Activated T-helper 1 cell treated with anti-CD3 and anti-CD28 coated beads, Interleukin-12 subunit alpha, Interleukin-12 subunit beta, Interleukin-2, Interleukin-4 antibody, amounts not matched to agents 30 ng/mL and 10 ng/mL and 1 ng/mL, durations not matched to agents 14 hours and 24 hours and 36 hours (primary cell): ENCODE results near the gene DBX1. TPM values are rescaled to one million over a fixed set of nuclear protein-coding genes. Genes with fewer than 3 reads are reported as not detected.

ENCODE experiments used
- DNase-seq: peaks from one replicate; pipeline ENCODE4 v3.0.0; 2021; ENCODE audit warnings: low spot score
- H3K27ac Mint-ChIP-seq: one replicate; pipeline ENCODE4 v1.8.0; 2021; ENCODE audit warnings: mild to moderate bottlenecking, mixed read lengths
- H3K27me3 Mint-ChIP-seq: one replicate; pipeline ENCODE4 v1.8.0; 2022; ENCODE audit warnings: mild to moderate bottlenecking, moderate library complexity, mixed read lengths; ENCODE audit not compliant: insufficient read depth
- H3K36me3 Mint-ChIP-seq: one replicate; pipeline ENCODE4 v1.8.0; 2021; ENCODE audit warnings: low read depth, mixed read lengths
- H3K4me1 Mint-ChIP-seq: one replicate; pipeline ENCODE4 v1.8.0; 2021; ENCODE audit warnings: low read depth, mixed read lengths
- H3K4me3 Mint-ChIP-seq: one replicate; pipeline ENCODE4 v1.8.0; 2021; ENCODE audit warnings: mild to moderate bottlenecking, moderate library complexity, mixed read lengths
- H3K9me3 Mint-ChIP-seq: one replicate; pipeline ENCODE4 v1.8.0; 2021; ENCODE audit warnings: mixed read lengths
- intact Hi-C: fragments of 100-400 bp; cut with micrococcal nuclease; formaldehyde crosslinking; loops from one replicate; pipeline ENCODE4 v1.15.1; 2024
- total RNA-seq: library from RNA; stranded (reverse); gene quantifications from 2 replicates; pipeline ENCODE4 v1.2.3, GENCODE V29; 2022

Gene DBX1
- total RNA-seq, 1 donor from 2014 or later: not detected

DNA sequence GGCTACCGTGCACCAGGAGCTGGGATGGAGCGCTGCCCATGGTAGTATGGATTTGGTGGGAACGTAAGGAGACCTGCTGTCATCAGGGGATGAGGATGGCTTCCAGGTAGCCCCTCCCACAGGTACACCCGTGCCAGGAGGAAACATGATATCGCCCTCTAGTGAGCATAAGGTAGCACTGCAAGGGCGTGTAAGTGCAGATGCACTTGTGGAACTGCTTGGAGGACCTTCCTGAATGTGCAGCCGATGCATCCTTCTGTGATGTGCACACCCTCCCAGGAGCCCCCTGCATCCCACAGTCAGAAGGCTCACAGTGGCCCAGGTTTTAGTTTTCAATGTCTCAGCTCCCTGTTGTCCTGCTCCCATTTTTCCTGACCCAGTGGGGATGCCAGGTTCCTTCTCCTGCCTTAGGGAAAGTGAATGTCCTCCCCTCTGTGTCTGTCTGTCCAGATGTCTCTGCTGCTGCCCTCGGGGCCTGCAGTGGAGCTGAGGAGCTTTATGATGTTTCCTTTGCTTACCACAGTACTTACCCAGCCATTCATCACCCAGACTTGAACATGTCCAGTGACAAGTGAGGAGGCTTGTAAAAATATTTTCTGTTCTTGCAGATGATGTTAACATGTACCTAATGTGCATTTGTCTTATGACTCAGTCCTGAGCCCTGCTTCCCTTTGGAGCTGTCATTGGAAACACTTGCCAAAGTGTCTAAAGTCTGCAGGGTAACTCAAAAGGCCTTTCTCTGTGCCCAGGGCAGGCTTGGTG is 49.2 kb downstream of the DBX1 start:
- DNase-seq: peak; percentile 14
- H3K9me3 Mint-ChIP-seq: no peaks in the 10 kb centered on the region
- H3K27ac Mint-ChIP-seq: no peak overlapping the region
- intact Hi-C loops: loop anchor here (1.0 kb wide), 1 partner anchor 160 kb away; no protein-coding TSS in a partner anchor
- no peaks in the 10 kb centered on the region for H3K4me1 Mint-ChIP-seq
- H3K36me3 Mint-ChIP-seq: no peaks in the 10 kb centered on the region
- H3K27me3 Mint-ChIP-seq: no peaks in the 10 kb centered on the region
- no peak overlapping the region for H3K4me3 Mint-ChIP-seq

DNA sequence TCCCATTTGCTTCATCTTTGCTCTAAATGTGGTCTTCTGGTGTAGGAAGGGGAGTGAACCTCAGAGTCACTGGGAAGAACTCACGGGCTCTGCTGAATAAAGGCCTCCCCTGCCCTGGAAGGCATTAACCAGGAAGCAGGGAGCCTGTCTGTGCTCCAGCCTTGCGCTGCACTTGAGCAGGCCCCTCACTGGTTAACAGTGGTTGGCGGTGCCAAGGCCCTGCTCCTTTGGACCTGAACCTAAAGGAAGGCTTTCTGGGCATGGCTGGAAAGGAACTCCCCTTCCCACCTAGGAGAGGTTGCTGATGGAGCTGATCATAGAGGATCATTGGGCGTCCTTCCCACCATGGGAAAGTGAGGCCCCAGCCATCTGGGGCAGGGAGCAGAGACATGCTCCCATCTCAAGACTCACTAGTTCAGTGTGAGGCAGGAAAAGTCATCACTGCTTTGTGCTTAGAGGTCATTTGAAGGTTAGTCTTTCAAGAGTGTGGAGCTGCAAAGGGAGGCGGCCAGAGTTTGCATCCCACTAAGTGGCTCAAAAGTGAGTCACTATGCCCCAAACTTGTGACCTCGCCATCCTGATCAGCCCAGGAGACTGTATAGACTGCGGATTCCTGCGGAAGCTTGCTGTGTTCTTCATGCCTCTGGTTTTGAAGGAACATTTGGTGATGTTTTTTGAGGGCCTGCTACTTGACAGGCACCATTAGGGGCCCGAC is 50.4 kb downstream of the DBX1 start:
- no peak overlapping the region for H3K4me3 Mint-ChIP-seq
- H3K27ac Mint-ChIP-seq: no peak overlapping the region
- no peaks in the 10 kb centered on the region for H3K36me3 Mint-ChIP-seq
- H3K4me1 Mint-ChIP-seq: no peaks in the 10 kb centered on the region
- H3K9me3 Mint-ChIP-seq: no peaks in the 10 kb centered on the region
- DNase-seq: no peak
- H3K27me3 Mint-ChIP-seq: no peaks in the 10 kb centered on the region
- intact Hi-C loops: no loop called here

Other genes with a start within 250 kb of the DBX1 start
- gene HTATIP2, start 203.2 kb upstream of the DBX1 start, total RNA-seq: 40.8 and 43.9 TPM in 2 replicates
- gene PRMT3, start 227.2 kb upstream of the DBX1 start, total RNA-seq: 43.7 and 45.5 TPM in 2 replicates